Measurements from ENCODE around the gene SLC6A7.

DNA sequence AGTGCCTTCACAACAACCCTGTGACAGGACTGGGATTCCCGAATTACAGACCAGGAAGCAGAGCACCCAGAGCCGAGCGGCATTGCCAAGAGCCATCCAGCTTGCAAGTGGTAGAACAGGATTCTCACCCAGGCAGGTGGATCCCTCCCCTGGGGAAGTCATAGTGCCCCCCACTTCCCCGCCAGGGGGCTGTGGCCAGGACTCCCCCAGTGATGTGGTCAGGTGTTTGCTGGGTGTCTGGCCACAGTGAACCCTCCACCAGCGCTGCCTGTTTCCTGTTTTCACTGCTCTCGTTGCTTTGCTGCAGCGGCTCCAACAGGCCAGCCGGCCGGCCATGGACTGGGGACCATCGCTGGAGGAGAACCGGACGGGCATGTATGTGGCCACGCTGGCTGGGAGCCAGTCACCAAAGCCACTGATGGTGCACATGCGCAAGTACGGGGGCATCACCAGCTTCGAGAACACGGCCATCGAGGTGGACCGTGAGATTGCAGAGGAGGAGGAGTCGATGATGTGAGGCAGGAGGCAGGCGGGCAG is 19.3 kb downstream of the SLC6A7 start:
- TF ChIP-seq POLR2AphosphoS5 (IDR thresholded peaks at IDR 0.05) (no peak), POLR2A (IDR thresholded peaks at IDR 0.05) (no peak), EP300 (IDR thresholded peaks at IDR 0.05) (no peak)
- TF ChIP-seq, protein P1, sequence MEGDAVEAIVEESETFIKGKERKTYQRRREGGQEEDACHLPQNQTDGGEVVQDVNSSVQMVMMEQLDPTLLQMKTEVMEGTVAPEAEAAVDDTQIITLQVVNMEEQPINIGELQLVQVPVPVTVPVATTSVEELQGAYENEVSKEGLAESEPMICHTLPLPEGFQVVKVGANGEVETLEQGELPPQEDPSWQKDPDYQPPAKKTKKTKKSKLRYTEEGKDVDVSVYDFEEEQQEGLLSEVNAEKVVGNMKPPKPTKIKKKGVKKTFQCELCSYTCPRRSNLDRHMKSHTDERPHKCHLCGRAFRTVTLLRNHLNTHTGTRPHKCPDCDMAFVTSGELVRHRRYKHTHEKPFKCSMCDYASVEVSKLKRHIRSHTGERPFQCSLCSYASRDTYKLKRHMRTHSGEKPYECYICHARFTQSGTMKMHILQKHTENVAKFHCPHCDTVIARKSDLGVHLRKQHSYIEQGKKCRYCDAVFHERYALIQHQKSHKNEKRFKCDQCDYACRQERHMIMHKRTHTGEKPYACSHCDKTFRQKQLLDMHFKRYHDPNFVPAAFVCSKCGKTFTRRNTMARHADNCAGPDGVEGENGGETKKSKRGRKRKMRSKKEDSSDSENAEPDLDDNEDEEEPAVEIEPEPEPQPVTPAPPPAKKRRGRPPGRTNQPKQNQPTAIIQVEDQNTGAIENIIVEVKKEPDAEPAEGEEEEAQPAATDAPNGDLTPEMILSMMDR (IDR thresholded peaks at IDR 0.05) = no peak

All from gastroesophageal sphincter (tissue), 3 donors.